Liver (tissue), 9 donors: ENCODE data around the gene IL13. TPM values are rescaled to one million over a fixed set of nuclear protein-coding genes. Genes with fewer than 3 reads are reported as not detected.

Source experiments
- DNase-seq: peaks from one replicate; pipeline ENCODE4 v3.0.0-alpha.2; 2017; ENCODE audit warnings: low spot score
- H3K27ac ChIP-seq, 2 donors: one replicate each; pipeline ENCODE4 v1.7.0; 2013; ENCODE audit warnings: inconsistent platforms in 2 of 2, low read length in 2 of 2, control low read depth in 1 of 2, low read depth in 1 of 2, mild to moderate bottlenecking in 1 of 2
- H3K27me3 ChIP-seq, 4 donors: one replicate each; pipeline versions ENCODE4 v1.6.1 to v1.7.0; 2013; ENCODE audit warnings: low read length in 3 of 4, inconsistent platforms in 1 of 4, mild to moderate bottlenecking in 1 of 4, moderate library complexity in 1 of 4; ENCODE audit not compliant: control insufficient read depth in 4 of 4, insufficient read depth in 4 of 4
- H3K36me3 ChIP-seq, 4 donors: one replicate each; pipeline versions ENCODE4 v1.6.1 to v1.7.0; 2013; ENCODE audit warnings: low read length in 3 of 4, mild to moderate bottlenecking in 3 of 4, low read depth in 1 of 4, moderate library complexity in 1 of 4; ENCODE audit not compliant: control insufficient read depth in 4 of 4, insufficient read depth in 3 of 4
- H3K4me1 ChIP-seq, 4 donors: one replicate each; pipeline versions ENCODE4 v1.6.1 to v1.7.0; 2013; ENCODE audit warnings: low read length in 3 of 4, mild to moderate bottlenecking in 3 of 4, moderate library complexity in 1 of 4; ENCODE audit not compliant: control insufficient read depth in 4 of 4, insufficient read depth in 4 of 4
- H3K4me3 ChIP-seq, 3 donors: one replicate each; pipeline versions ENCODE4 v1.6.1 to v1.7.0; 2013; ENCODE audit warnings: low read length in 3 of 3, control low read depth in 1 of 3, low read depth in 1 of 3, mild to moderate bottlenecking in 1 of 3
- H3K9ac ChIP-seq, 2 donors: one replicate each; pipeline ENCODE4 v1.7.0; 2013; ENCODE audit warnings: low read length in 2 of 2, mild to moderate bottlenecking in 2 of 2, moderate library complexity in 2 of 2, control low read depth in 1 of 2, low read depth in 1 of 2
- H3K9me3 ChIP-seq, 4 donors: one replicate each; pipeline versions ENCODE4 v1.6.1 to v1.7.0; 2013; ENCODE audit warnings: low read length in 3 of 4; ENCODE audit not compliant: control insufficient read depth in 4 of 4
- ATF3 ChIP-seq: IDR thresholded peaks from 2 replicates; pipeline ENCODE4 v1.6.1; 2016; ENCODE audit warnings: antibody characterized with exemption
- FOXA1 ChIP-seq: IDR thresholded peaks from 2 replicates; pipeline ENCODE4 v1.6.1; 2016; ENCODE audit warnings: antibody characterized with exemption
- FOXA2 ChIP-seq: IDR thresholded peaks from 2 replicates; pipeline ENCODE4 v1.6.1; 2016; ENCODE audit warnings: antibody characterized with exemption
- GABPA ChIP-seq, 2 donors: IDR thresholded peaks in 1 of 2; conservative IDR thresholded peaks in 1 of 2; 2 replicates each; pipeline ENCODE4 v1.6.1; 2016; ENCODE audit warnings: antibody characterized with exemption in 2 of 2, mild to moderate bottlenecking in 1 of 2, moderate library complexity in 1 of 2
- HNF4A ChIP-seq, 2 donors: conservative IDR thresholded peaks; 2 replicates each; pipeline ENCODE4 v1.6.1; 2016; ENCODE audit warnings: antibody characterized with exemption in 2 of 2, mild to moderate bottlenecking in 2 of 2
- HNF4G ChIP-seq: IDR thresholded peaks from 2 replicates; pipeline ENCODE4 v1.6.1; 2016; ENCODE audit warnings: antibody characterized with exemption
- JUND ChIP-seq, 2 donors: IDR thresholded peaks; 2 replicates each; pipeline ENCODE4 v1.6.1; 2016; ENCODE audit warnings: antibody characterized with exemption in 2 of 2
- MAX ChIP-seq: IDR thresholded peaks from 2 replicates; pipeline ENCODE4 v1.6.1; 2016; ENCODE audit warnings: antibody characterized with exemption
- NR2F2 ChIP-seq: IDR thresholded peaks from 2 replicates; pipeline ENCODE4 v1.6.1; 2016; ENCODE audit warnings: antibody characterized with exemption
- RAD21 ChIP-seq, 2 donors: IDR thresholded peaks; 2 replicates each; pipeline ENCODE4 v1.6.1; 2016; ENCODE audit warnings: antibody characterized with exemption in 2 of 2, mild to moderate bottlenecking in 2 of 2
- RXRA ChIP-seq, 2 donors: IDR thresholded peaks; 2 replicates each; pipeline ENCODE4 v1.6.1; 2017 to 2018; ENCODE audit warnings: antibody characterized with exemption in 2 of 2, mild to moderate bottlenecking in 1 of 2
- SP1 ChIP-seq: IDR thresholded peaks from 2 replicates; pipeline ENCODE4 v1.6.1; 2018; ENCODE audit warnings: antibody characterized with exemption, mild to moderate bottlenecking
- TAF1 ChIP-seq: conservative IDR thresholded peaks from 2 replicates; pipeline ENCODE4 v1.6.1; 2016; ENCODE audit warnings: antibody characterized with exemption, mild to moderate bottlenecking
- YY1 ChIP-seq: IDR thresholded peaks from 2 replicates; pipeline ENCODE4 v1.6.1; 2016; ENCODE audit warnings: antibody characterized with exemption, mild to moderate bottlenecking
- ZBTB33 ChIP-seq: IDR thresholded peaks from 2 replicates; pipeline ENCODE4 v1.6.1; 2016; ENCODE audit warnings: antibody characterized with exemption
- WGBS: extraction: QIAGEN DNeasy Blood & Tissue Kit; methylation state at CpG from one replicate; pipeline ENCODE4 v1.1.7; 2013; 5-methylcytosine and 5-hydroxymethylcytosine counted together
- polyA plus RNA-seq, 2 donors: library from polyadenylated mRNA; stranded (reverse) in 1 of 2; unstranded in 1 of 2; fragments of 200-250 nt in 1 of 2; fragments of >200 nt in 1 of 2; fragmentation: Nextera tagmentation in 1 of 2; extraction: Ambion mirVana in 1 of 2; gene quantifications; one replicate each; pipeline versions ENCODE4 v1.2.1 to v1.2.3, GENCODE V29; 2013 to 2015
- total RNA-seq, 2 donors: library from RNA; depleted of rRNA; stranded (reverse); fragments of >200 nt; gene quantifications; one replicate each; pipeline ENCODE4 v1.2.3, GENCODE V29; 2014
- donor health status: healthy.
- donor health status: healthy.
- donor health status: healthy.
- donor health status: healthy.
- donor health status: healthy.

Gene IL13
- total and polyA plus RNA-seq, 4 donors: not detected

- TF ChIP-seq GABPA (IDR thresholded peaks at IDR 0.05 in 1 of 2, conservative IDR thresholded peaks at IDR 0.05 in 1 of 2) (no peak), TAF1 (no peak), MAX (no peak), HNF4A (conservative IDR thresholded peaks at IDR 0.05) (no peak), HNF4G (no peak), ZBTB33 (no peak), RAD21 (IDR thresholded peaks at IDR 0.05) (no peak)
- no peaks in the 10 kb centered on the region for H3K9me3 ChIP-seq
- H3K4me1 ChIP-seq: no peaks in the 10 kb centered on the region
- peak; percentile 28 for DNase-seq
- H3K36me3 ChIP-seq: no peaks in the 10 kb centered on the region
- WGBS: 89% methylated on average over 16 of the region's 16 CpGs
- H3K4me3 ChIP-seq: no peak overlapping the region
- H3K27ac ChIP-seq: no peak overlapping the region
- no peak overlapping the region for H3K9ac ChIP-seq
- H3K27me3 ChIP-seq: no peaks in the 10 kb centered on the region
These were observed 12.3 kb downstream of the IL13 start for GRCh38 chr5:132669966-132670882.

GRCh38 chr5:132671000-132671399 is 13.0 kb downstream of the IL13 start:
- Histone ChIP-seq H3K9ac (no peak overlapping the region), H3K27ac (no peak overlapping the region), H3K4me3 (no peak overlapping the region), H3K4me1 (no peaks in the 10 kb centered on the region), H3K9me3 (no peaks in the 10 kb centered on the region), H3K36me3 (no peaks in the 10 kb centered on the region), H3K27me3 (no peaks in the 10 kb centered on the region)
- TF ChIP-seq JUND (IDR thresholded peaks at IDR 0.05) (no peak), NR2F2 (no peak), TAF1 (no peak)
- no peak for DNase-seq
- WGBS: 98% methylated on average over 3 of the region's 3 CpGs

GRCh38 chr5:132673488-132673887 is 15.5 kb downstream of the IL13 start:
- Histone ChIP-seq H3K9ac (no peak overlapping the region), H3K27me3 (no peaks in the 10 kb centered on the region), H3K4me3 (no peak overlapping the region), H3K27ac (no peak overlapping the region), H3K4me1 (no peaks in the 10 kb centered on the region), H3K9me3 (no peaks in the 10 kb centered on the region), H3K36me3 (no peaks in the 10 kb centered on the region)
- WGBS: 97% methylated on average over 1 of the region's 1 CpG
- no peak for TF ChIP-seq RXRA (IDR thresholded peaks at IDR 0.05)
- no peak for TF ChIP-seq FOXA1
- no peak for TF ChIP-seq JUND (IDR thresholded peaks at IDR 0.05)
- no peak for TF ChIP-seq HNF4A (conservative IDR thresholded peaks at IDR 0.05)
- TF ChIP-seq RAD21 (IDR thresholded peaks at IDR 0.05): no peak
- no peak for TF ChIP-seq FOXA2
- TF ChIP-seq YY1: no peak
- no peak for TF ChIP-seq GABPA (IDR thresholded peaks at IDR 0.05 in 1 of 2, conservative IDR thresholded peaks at IDR 0.05 in 1 of 2)
- no peak for TF ChIP-seq SP1
- TF ChIP-seq ATF3: no peak
- no peak for DNase-seq
